GM21367 (cell line): ENCODE data around the gene SKP1.

ENCODE experiments used
- ATAC-seq: cut with Tn5 transposase; IDR thresholded peaks from one replicate; pipeline ENCODE4 v1.9.1; 2021; ENCODE audit not compliant: unreplicated experiment

The SKP1 gene

DNA sequence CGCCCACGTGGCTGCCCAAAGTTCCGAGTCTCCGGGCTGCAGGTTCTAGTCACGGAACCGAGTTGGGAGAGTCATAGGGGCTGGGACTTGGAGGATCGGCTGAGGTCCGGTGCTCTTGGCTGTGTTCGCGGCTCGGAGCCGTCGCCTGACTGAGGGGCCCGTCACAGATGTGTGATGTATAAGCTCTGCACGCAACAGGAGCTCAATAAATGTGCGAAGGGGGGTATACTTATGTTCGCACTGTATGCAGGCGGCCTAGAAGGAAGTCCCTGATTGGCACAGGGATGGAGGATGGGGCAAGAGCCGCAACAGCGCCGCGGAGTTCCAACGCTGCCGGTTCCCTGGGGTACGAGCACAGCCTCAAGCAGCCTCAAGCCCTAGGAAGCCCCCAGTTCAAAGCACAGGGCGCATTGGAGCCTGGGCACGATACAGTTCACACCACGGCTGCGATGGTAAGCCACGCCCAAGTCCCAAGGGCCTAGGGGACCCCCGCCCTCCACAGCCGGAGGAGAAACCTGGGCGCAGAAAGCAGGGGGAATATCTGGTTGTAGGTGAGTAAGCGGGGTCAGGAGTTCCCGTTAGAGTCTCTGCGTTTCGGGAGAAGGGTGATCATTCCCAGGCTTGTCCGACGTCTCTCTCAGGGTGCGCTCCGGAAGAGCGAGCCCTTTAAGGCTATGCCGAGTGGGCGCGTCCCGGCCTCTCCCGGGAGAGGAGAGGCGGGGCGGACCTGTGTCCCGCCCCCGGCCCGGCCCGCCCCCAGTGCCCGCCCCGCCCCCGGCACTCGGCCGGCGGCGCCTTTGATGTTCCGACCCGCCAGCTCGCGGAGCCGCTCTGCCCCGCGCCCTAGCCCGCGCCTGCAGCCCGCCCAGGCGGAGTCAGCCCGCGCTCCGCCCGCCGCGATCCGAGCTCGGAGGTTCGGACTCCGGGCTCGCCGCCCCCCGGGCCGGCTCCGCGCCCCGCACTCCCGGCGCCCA lies 62.6 kb downstream of the SKP1 start, which contains the start of gene TCF7:
Gene TCF7, plus strand, starts transcription at position 780 of the 974 bp plus-strand sequence. CDS start 226 bp downstream, outside the sequence.
- peak; percentile 70 for ATAC-seq

DNA sequence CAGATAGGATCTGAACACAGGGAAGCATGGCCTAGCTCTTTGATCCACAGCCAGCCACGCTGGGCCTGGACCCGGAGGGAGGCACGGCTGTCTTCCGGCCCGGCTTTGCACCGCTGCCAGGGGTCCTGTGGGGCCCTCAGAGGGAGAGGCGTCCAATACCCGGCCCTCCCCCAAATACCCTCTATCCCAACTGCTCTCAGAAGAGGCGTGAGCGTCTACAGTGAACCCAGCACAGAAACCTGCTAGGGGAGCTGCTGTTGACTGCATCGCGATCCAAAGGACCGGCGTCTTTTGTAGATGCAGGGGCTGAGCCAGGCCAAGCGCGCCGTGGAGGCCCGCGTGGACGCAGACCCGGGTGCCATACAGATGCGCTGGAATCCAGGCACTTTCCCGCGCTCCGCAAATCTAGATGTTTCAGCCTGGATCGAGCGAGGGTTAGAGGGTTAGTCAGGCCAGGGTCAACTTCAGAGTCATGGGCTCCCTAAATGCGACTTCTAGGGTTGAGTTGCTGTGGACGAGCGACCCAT lies 63.3 kb downstream of the SKP1 start:
- ATAC-seq = no peak

DNA sequence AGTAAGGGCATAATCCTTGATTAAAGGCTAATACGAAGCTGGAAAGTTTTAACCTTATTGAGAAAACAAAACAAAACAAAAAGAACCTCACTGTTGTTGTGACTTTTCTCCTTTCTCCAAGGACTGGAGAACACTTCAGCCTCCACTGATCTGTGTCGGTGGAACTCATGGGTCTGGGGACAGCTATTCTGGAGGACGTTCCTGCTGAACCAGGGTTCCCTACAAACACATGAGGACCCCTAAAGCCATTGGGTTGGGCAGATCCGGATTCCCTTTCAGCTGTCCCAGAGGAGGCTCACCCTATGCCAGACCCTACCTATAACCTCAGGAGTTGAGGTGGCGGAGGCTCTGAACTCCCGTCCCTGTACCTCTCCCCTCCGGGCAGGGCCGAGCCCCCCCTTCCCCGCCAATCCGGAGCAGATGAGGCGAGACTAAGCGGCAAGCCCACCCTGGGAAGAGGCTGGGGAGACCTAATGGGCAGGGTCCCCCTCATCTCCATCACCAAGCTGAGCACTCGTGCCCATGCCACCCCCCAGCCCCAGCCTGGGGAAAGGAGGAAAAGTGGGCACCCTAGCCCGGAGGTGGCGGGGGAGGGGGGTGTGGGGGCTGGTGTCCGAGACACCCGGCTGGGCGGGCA lies 63.9 kb downstream of the SKP1 start:
- ATAC-seq = no peak

DNA sequence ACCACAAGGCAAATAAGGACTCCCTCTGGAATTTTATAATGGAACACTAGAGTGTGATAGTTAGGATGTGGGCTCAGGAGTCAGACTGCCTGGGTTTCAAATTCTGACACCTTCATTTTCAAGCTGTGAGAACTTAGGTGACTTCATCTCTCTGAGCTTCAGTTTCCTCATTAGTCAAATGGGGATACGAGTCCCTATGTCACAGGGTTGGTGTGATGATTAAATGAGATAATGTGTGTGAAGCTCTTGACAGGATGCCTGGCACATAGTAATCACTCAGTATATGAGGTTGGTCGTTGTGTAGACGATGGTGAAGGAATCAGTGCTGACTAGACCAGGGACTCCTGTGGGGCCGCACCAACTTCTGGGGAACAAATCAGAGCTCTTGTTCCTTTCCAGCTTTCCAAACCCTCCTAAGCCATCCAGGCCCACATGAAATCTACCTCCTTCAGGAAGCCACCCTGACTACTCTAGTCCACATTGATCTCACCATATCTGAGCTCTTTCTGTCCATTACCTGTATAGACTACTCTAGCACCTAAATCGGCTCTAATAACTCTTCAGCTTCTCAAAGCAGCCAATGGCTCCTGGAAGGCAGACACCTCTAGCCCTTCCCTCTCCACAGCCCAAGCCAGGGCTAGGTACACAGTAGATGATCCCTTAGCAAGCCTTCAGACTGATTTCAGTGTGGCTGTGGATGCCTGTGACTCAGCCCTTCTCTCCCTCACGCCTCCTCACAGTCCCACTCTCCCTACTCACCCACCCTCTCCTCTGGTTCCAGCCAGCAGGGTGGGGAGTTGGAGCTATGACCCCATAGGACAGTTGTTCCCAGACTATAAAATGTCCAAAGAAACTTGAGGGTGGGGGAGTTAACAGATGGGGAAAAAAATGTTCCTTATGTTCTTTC lies 64.8 kb downstream of the SKP1 start:
- no peak for ATAC-seq

DNA sequence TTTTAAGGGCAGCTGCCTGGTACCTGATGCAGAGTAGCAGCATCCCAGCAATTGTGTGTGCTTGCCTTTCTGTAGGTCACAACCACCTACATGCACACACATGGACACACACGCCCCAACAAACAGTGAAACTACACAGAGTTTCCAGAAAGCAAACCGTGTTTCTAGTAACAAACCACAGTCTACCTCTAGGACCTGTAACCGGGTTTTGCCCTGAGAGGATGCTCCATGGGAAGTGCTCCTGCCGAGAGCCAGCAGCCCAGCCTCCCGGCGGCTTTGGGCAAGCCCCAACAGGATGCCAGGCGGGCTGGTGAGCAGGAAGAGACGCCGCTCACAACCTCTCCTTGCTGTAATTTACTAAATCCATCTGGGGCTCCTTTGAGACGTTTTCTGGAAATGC lies 66.4 kb downstream of the SKP1 start:
- no peak for ATAC-seq

DNA sequence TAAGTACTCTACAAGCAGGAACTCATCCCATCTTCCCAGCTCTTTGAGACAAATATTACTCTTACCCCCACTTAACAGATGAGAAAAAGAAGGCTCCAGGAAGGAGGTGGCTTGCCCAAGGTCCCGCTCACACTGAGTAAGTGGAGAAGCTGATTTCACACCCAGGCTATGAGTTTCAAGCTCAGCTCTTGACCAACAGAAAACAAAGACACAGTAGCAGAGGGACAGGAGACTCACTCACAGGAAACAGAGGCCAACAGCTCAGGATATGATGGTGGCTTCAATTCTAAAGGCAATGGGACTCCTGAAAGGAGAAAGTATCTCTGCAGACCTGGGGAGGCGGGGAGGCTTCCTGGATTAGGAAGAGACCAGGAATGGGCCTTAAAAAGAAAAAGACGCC lies 69.0 kb downstream of the SKP1 start:
- no peak for ATAC-seq

DNA sequence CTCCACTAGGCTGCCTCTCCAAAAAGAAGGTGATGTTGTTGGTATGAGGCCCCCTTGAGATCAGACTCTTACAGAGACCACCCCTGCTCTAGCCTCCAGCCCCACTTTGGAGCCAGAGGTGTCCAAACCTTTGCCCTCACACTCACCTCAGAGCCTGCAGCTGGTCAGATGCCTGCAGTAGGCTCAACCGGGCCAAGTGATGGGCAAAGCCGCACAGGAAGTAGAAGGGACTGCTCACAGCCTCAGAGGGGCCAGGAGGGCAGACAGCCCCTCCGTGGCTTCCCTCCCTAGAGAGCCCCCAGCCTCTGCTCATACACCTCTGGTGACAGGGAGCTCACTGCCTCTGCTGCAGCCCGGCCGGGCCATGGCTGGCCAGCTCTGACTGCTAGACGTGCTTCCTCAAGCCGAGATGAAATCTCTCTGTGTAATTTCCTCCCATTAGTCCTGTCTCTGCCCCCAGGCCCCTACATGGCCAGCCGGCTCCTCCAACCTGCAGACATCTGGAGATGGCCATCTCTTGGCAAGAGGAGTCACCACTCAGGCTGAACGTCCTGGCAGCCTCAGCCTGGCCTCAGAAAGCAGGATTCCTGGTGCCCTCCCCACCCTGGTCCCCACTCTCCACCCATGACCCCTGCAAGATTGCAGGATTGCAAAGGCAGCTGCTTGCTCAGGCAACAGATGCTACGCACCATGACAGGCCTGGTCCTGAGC lies 69.6 kb downstream of the SKP1 start:
- ATAC-seq = no peak

DNA sequence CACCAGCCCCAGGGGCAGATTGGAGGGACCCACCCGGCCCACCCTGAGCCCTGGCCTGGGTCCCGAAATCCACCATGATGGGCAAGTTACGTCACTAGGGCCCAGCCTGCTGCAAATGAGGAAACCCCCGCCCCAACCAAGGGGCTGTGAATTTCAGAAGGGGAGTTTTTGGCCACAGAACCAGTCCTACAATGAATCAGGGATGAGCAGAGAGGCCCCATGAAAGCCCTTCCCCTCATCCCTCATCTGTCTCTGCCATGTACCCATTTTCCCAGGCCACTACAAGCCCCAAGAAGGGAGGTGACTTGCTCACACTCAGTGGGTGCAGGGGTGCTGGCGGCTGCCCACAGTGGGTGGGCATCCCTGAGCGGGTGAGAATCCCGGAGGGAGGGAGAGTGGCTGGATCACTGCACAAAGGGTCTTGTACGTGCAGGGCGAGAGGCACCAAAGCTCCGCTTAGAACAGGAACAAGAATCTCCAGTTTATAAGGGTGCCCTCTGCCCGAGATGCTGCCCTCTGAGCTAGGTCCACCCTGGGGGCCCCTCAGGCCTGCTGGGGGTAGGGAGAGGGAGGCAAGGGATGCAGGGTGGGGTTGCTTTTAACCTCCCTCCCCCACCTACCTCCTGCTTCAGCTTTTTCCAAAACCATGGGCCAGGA lies 72.6 kb downstream of the SKP1 start:
- no peak for ATAC-seq

DNA sequence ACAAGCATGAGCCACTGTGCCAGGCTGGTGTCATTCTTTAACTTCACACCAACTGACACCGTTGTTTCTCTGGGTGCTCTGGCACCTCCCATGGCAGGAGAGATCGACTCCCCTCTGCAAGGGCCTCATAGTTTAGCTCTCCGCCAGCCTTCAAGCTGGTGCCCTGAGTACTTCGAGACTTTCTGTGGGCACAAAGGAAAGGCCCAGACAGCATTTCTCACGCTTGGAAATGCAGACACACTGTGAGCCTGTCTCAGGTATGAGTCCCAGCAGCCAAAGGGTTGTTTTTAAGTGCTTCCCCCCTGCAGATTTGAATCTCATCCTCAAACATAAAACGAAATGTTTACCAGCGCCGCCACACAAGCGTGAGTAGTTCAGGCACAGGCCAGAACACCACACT lies 73.4 kb downstream of the SKP1 start:
- ATAC-seq = no peak

DNA sequence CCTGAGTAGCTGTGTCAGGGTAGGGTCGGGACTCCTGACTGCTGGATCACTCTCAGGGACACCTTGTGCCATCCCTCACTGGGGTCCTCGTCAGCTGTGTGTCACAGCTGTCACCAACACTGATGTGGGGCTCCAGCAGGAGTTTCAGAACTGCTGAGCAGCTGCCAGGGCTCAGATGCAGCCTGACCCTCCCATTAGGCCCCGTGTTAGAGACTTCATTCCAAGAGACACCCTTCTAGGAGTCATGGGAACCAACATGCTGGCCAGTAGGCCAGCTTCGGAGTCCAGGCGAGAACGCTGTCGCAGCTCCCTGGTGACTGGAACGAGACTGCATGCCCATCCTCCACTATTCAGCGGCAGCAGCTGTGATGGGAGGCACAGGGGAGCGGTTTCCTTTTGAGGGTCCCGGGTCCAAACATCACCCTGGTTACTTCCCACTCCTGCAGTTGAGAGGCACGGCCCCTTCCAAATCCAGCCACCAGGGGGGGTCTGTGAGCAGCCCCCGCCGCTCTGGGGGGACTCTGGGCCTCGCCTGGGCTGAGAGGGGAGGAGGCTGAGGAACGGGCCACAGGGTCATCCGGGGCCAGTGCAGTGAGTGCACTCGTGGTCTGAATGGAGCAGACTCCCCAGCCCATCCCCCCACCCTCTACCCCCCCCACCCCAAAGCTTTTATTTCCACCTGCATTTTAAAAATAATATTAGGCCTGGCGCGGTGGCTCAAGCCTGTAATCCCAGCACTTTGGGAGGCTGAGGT lies 74.9 kb downstream of the SKP1 start:
- ATAC-seq = no peak

DNA sequence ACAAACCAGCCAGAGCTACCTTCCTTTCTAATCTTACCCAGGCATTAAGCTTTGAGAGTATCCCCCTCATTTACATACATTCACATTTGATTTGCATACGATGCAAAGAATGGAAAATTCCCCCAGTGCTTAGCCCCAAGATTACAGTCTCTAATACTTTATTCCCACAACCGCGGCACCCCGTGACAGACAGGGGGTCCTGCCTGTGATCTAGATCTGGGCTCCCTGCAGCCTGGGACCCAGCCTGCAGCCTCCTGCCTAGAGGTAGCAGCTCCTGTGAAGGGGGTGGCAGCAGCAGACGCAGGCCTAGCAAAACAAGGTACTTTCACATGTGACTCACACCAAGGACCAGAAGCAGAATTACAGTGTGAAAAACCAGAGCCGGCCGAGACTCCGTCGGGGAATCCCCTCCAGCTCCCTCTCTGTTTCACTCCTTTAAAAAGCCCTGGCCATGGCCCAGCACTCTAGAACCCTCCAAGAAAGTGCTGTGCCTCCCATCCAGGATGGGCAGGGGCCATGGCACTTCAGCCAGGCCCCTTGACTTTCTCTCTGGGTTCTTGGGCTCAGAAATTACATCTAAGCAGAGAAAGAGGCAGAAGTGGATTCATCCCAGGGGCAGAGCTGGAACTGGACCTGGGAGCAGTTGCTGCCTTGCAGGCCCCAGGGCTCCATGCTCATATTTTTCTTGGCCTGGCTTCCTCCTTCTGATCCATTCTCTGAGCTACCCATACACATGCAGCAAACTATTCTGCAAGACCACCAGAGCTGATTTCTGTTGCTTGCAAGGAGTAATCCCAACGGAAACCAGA lies 76.3 kb downstream of the SKP1 start:
- ATAC-seq = peak; percentile 86

DNA sequence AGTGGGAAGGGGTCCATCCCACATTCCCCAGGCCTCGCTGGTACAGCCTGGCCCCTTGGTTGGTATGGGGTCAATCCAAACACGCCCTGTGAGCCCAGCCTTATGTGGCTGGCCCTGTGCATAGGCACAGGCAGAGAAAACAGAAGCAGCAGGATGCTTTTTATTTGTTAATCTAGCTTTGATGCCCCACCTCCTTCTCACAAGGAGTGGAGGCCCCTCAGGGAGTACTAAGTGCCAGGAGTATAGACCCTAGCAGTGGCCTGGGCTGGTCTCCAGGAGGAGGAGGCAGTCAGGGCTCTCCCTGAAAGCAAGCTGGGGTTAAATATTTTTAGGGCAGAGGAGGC lies 76.8 kb downstream of the SKP1 start:
- ATAC-seq = no peak

DNA sequence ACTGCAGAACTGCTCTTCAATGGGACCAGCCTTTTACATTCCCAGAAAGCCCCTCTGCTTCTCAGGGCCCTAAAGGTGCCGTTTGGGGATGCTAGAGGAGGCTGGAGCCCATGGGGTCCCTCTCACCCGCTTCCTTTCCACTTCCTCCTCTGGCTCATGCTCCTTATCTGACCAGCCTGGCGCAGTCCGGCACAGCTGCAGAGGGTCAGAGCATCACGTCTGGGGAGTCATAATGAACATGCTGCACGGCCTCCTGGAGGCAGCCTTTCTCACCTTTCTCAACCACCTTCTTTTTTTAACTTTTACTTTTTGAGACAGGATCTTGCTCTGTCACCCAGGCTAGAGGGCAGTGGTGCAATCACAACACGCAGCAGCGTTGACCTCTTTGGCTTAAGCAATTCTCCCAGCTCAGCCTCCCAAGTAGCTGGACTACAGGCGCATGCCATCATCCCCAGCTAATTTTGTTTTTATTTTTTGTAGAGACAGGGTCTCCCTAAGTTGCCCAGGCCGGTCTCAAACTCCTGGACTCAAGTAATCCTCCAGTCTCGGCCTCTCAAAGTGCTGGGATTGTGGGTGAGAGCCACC lies 77.4 kb downstream of the SKP1 start:
- no peak for ATAC-seq
